ENCODE data around the gene KCTD5.

KCTD5 gene

GRCh38 chr16:2711370-2712062, 29.2 kb downstream of the KCTD5 start:
- FAIRE-seq: no peak
- DNase-seq (ENCODE audit: insufficient read length): no peak
- TF ChIP-seq POLR2A (IDR thresholded peaks at IDR 0.05; ENCODE audit: low read depth, low read length) (no peak), POLR2AphosphoS5 (IDR thresholded peaks at IDR 0.05; ENCODE audit: low read depth, low read length) (no peak), TAF1 (IDR thresholded peaks at IDR 0.05; ENCODE audit: borderline replicate concordance, low read depth, low read length) (no peak)

- FAIRE-seq (no peak), DNase-seq (ENCODE audit: insufficient read length) (no peak)
- TF ChIP-seq POLR2AphosphoS5 (IDR thresholded peaks at IDR 0.05; ENCODE audit: low read depth, low read length): no peak
- no peak for TF ChIP-seq TAF1 (IDR thresholded peaks at IDR 0.05; ENCODE audit: borderline replicate concordance, low read depth, low read length)
- TF ChIP-seq POLR2A (IDR thresholded peaks at IDR 0.05; ENCODE audit: low read depth, low read length): no peak
Measured at GRCh38 chr16:2712063-2712441, 29.7 kb downstream of the KCTD5 start.

- FAIRE-seq (no peak), DNase-seq (ENCODE audit: insufficient read length) (no peak)
- TF ChIP-seq TAF1 (IDR thresholded peaks at IDR 0.05; ENCODE audit: borderline replicate concordance, low read depth, low read length) (no peak), POLR2A (IDR thresholded peaks at IDR 0.05; ENCODE audit: low read depth, low read length) (no peak), POLR2AphosphoS5 (IDR thresholded peaks at IDR 0.05; ENCODE audit: low read depth, low read length) (no peak)
Measured at GRCh38 chr16:2712546-2712945, 30.2 kb downstream of the KCTD5 start.

- no peak for FAIRE-seq
- DNase-seq (ENCODE audit: insufficient read length): no peak
- no peak for TF ChIP-seq POLR2A (IDR thresholded peaks at IDR 0.05; ENCODE audit: low read depth, low read length)
- TF ChIP-seq TAF1 (IDR thresholded peaks at IDR 0.05; ENCODE audit: borderline replicate concordance, low read depth, low read length): no peak
- TF ChIP-seq POLR2AphosphoS5 (IDR thresholded peaks at IDR 0.05; ENCODE audit: low read depth, low read length): no peak
Measured at GRCh38 chr16:2713523-2713922, 31.2 kb downstream of the KCTD5 start.

- no peak for FAIRE-seq
- DNase-seq (ENCODE audit: insufficient read length): no peak
- TF ChIP-seq TAF1 (IDR thresholded peaks at IDR 0.05; ENCODE audit: borderline replicate concordance, low read depth, low read length) (no peak), POLR2AphosphoS5 (IDR thresholded peaks at IDR 0.05; ENCODE audit: low read depth, low read length) (no peak), POLR2A (IDR thresholded peaks at IDR 0.05; ENCODE audit: low read depth, low read length) (no peak)
Measured at GRCh38 chr16:2713985-2714774, 31.9 kb downstream of the KCTD5 start.

- TF ChIP-seq POLR2A (IDR thresholded peaks at IDR 0.05; ENCODE audit: low read depth, low read length) (no peak), TAF1 (IDR thresholded peaks at IDR 0.05; ENCODE audit: borderline replicate concordance, low read depth, low read length) (no peak), POLR2AphosphoS5 (IDR thresholded peaks at IDR 0.05; ENCODE audit: low read depth, low read length) (no peak)
- no peak for FAIRE-seq
- no peak for DNase-seq (ENCODE audit: insufficient read length)
Measured at GRCh38 chr16:2715064-2715463, 32.7 kb downstream of the KCTD5 start.

GRCh38 chr16:2715519-2715918, 33.2 kb downstream of the KCTD5 start:
- TF ChIP-seq POLR2AphosphoS5 (IDR thresholded peaks at IDR 0.05; ENCODE audit: low read depth, low read length) (no peak), POLR2A (IDR thresholded peaks at IDR 0.05; ENCODE audit: low read depth, low read length) (no peak), TAF1 (IDR thresholded peaks at IDR 0.05; ENCODE audit: borderline replicate concordance, low read depth, low read length) (no peak)
- peak; percentile 80 for DNase-seq (ENCODE audit: insufficient read length)
- peak; percentile 54 for FAIRE-seq

GRCh38 chr16:2715966-2716885, 33.9 kb downstream of the KCTD5 start:
- no peak for DNase-seq (ENCODE audit: insufficient read length)
- no peak for FAIRE-seq

GRCh38 chr16:2716948-2717347, 34.6 kb downstream of the KCTD5 start:
- no peak for FAIRE-seq
- TF ChIP-seq POLR2A (IDR thresholded peaks at IDR 0.05; ENCODE audit: low read depth, low read length) (no peak), POLR2AphosphoS5 (IDR thresholded peaks at IDR 0.05; ENCODE audit: low read depth, low read length) (no peak), TAF1 (IDR thresholded peaks at IDR 0.05; ENCODE audit: borderline replicate concordance, low read depth, low read length) (no peak)
- no peak for DNase-seq (ENCODE audit: insufficient read length)

More at GRCh38 chr16:2715966-2716885, 33.9 kb downstream of the KCTD5 start:
- TF ChIP-seq TAF1 (IDR thresholded peaks at IDR 0.05; ENCODE audit: borderline replicate concordance, low read depth, low read length): no peak
- no peak for TF ChIP-seq POLR2AphosphoS5 (IDR thresholded peaks at IDR 0.05; ENCODE audit: low read depth, low read length)
- no peak for TF ChIP-seq POLR2A (IDR thresholded peaks at IDR 0.05; ENCODE audit: low read depth, low read length)

GRCh38 chr16:2717383-2718263, 35.3 kb downstream of the KCTD5 start:
- DNase-seq (ENCODE audit: insufficient read length): no peak
- TF ChIP-seq POLR2AphosphoS5 (IDR thresholded peaks at IDR 0.05; ENCODE audit: low read depth, low read length) (no peak), POLR2A (IDR thresholded peaks at IDR 0.05; ENCODE audit: low read depth, low read length) (no peak), TAF1 (IDR thresholded peaks at IDR 0.05; ENCODE audit: borderline replicate concordance, low read depth, low read length) (no peak)
- no peak for FAIRE-seq

All from GM12892 (cell line).